ENCODE results near the gene ZCWPW1. TPM values are rescaled to one million over a fixed set of nuclear protein-coding genes. Genes with fewer than 3 reads are reported as not detected.
"Not testable (repeated sequence)": the region's sequence is repeated elsewhere in the genome, so short reads cannot be mapped to it uniquely, and the experiment has no call there.

Gene ZCWPW1
- total RNA-seq, 2 experiments from 2014 or later, result 2.3 TPM

DNA sequence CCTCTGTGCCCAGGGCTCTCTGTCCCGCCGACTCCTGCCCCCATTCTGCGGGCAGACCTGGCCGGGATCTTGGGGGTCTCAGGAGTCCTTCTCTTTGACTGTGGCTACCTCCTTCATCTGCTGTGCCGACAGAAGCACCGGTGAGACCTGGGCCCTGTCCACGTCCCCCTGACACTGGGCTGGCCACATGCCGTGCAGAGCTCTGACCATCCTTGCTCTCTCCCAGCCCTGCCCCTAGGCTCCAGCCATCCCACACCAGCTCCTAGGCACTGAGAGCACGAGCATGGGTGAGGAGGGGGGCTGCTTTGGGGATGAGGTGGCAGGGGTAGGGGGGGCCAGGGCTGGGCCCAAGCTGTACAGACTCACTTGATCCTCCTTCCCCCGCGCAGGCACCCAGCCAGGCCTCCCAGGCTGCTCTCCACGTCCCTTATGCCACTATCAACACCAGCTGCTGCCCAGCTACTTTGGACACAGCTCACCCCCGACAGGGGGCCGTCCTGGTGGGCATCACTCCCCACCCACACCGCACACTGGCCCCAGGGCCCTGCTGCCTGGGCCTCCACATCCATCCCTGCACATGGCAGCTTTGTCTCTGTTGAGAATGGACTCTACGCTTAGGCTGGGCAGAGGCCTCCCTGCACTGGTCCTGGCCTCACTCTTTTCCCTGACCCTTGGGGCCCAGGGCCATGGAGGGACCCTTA, 75.4 kb downstream of the ZCWPW1 start:
- ChIA-PET CTCF (interaction anchor here (0.6 kb wide), 1 partner anchor 54 kb away, joined by 3 read pairs; no protein-coding TSS in a partner anchor), POLR2A (no interaction called here)

DNA sequence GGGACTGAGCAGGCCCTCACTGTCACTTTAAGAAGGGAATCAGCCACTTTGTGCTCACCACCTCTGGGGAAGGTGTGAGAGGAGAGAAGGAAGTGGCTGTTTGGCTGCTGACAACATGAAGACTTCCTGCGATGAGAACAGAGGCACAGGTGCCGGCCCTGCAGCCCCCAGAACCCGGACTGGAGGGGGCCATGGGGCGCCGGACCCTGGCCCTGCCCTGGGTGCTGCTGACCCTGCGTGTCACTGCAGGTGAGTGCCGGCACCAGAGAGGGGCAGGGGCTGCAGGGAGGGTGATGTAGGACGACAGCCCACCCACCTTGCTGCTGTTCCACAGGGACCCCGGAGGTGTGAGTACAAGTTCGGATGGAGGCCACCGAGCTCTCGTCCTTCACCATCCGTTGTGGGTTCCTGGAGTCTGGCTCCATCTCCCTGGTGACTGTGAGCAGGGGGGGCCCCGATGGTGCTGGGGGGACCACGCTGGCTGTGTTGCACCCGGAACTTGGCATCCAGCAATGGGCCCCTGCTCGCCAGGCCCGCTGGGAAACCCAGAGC, 76.2 kb downstream of the ZCWPW1 start:
- POLR2A ChIA-PET, CTCF ChIA-PET: not testable (repeated sequence)

DNA sequence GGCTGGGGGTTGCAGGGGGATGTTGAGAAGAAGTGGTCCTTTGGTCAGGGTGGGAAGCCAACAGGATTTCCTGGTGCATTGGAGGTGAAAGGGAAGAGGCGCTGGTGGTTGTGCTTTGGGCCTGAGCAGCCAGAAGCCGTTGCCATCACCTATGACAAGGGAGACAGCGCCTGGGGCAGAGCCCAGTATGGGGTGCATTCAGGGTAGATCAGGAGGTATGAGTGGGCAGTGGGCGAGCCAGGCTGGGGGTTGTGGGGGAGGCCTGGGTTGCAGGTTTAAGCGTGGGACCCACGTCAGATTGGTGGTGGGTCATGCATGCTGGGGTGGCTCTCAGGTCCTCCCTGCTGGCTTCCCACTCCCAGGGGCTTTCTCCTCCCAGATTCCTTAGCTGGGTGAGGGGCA, 76.8 kb downstream of the ZCWPW1 start:
- ChIA-PET CTCF (no interaction called here), POLR2A (no interaction called here)

Other genes starting within 250 kb of the ZCWPW1 start
- 10 to 100 TPM; 22.4 to 23.6 TPM for gene PVRIG, start 208.8 kb downstream of the ZCWPW1 start, total RNA-seq
- not detected for gene SPDYE3, start 121.0 kb downstream of the ZCWPW1 start, total RNA-seq
- 10 to 100 TPM; 29.9 to 36.7 TPM for gene PILRB, start 70.6 kb downstream of the ZCWPW1 start, total RNA-seq
- gene PILRA, start 55.2 kb downstream of the ZCWPW1 start, total RNA-seq, result under 1 TPM; 0.30 to 0.48 TPM
- gene MEPCE, start 1.1 kb upstream of the ZCWPW1 start, total RNA-seq, result 10 to 100 TPM; 69.9 to 70.3 TPM
- 10 to 100 TPM; 47.3 to 47.8 TPM for gene PPP1R35, start 7.8 kb upstream of the ZCWPW1 start, total RNA-seq
- gene SPACDR, start 35.6 kb upstream of the ZCWPW1 start, total RNA-seq, result 1 to 10 TPM; 1.4 to 1.6 TPM
- gene TSC22D4, start 50.5 kb upstream of the ZCWPW1 start, total RNA-seq, result 10 to 100 TPM; 90.9 to 95.0 TPM
- under 1 TPM; 0.13 to 0.15 TPM for gene NYAP1, start 55.2 kb upstream of the ZCWPW1 start, total RNA-seq
- gene AGFG2, start 110.5 kb upstream of the ZCWPW1 start, total RNA-seq, result 10 to 100 TPM; 64.1 to 64.8 TPM
- gene SAP25, start 145.2 kb upstream of the ZCWPW1 start, total RNA-seq, result 1 to 10 TPM; 5.6 to 7.5 TPM
- gene LRCH4, start 157.4 kb upstream of the ZCWPW1 start, total RNA-seq, result 10 to 100 TPM; 80.3 to 84.5 TPM
- gene FBXO24, start 157.6 kb upstream of the ZCWPW1 start, total RNA-seq, result under 1 TPM; 0.36 TPM
- 1 to 10 TPM; 6.3 to 8.1 TPM for gene PCOLCE, start 173.7 kb upstream of the ZCWPW1 start, total RNA-seq
- gene MOSPD3, start 183.8 kb upstream of the ZCWPW1 start, total RNA-seq, result 10 to 100 TPM; 15.4 to 16.7 TPM
- 10 to 100 TPM; 17.7 to 21.8 TPM for gene TFR2, start 212.8 kb upstream of the ZCWPW1 start, total RNA-seq
- gene ACTL6B, start 227.7 kb upstream of the ZCWPW1 start, total RNA-seq, result not detected
- gene GNB2, start 245.0 kb upstream of the ZCWPW1 start, total RNA-seq, result 100 to 1,000 TPM; 235 to 241 TPM

Data from activated CD8-positive, alpha-beta memory T cell treated with anti-CD3 and anti-CD28 coated beads for 36 hours (primary cell).